ENCODE results near the gene TUG1. TPM values are rescaled to one million over a fixed set of nuclear protein-coding genes. Genes with fewer than 3 reads are reported as not detected.

TUG1 gene
- total and polyA plus RNA-seq, 2 of the 4 experiments (the other 2 are of a cell fraction) = 60.6 to 68.8 TPM

- no peak overlapping the region for H3K9ac ChIP-seq (ENCODE audit: low read depth, low read length)
- CTCF ChIA-PET = interaction anchor here (0.7 kb wide), 1 partner anchor 9 kb away, joined by 5 read pairs; no protein-coding TSS in a partner anchor
- no peak overlapping the region for H3K23ac ChIP-seq (ENCODE audit: low read depth, low read length)
- H2BK20ac ChIP-seq (ENCODE audit: low read depth, low read length) = no peak overlapping the region
- no peak overlapping the region for H4K8ac ChIP-seq (ENCODE audit: low read depth in 2 of 2, low read length in 2 of 2)
- H4K91ac ChIP-seq (ENCODE audit: insufficient read depth, low read depth, low read length) = no peak overlapping the region
- H3K9me1 ChIP-seq (ENCODE audit: insufficient read depth, low read length) = no peaks in the 10 kb centered on the region
- in situ Hi-C loops (cut with MboI; ENCODE audit: low sequenced_read_pairs) (no loop called here), intact Hi-C loops (cut with micrococcal nuclease) (no loop called here), dilution Hi-C loops (cut with HindIII; ENCODE audit: low sequenced_read_pairs, unreplicated experiment) (no loop called here)
- no peaks in the 10 kb centered on the region for H3K4me1 ChIP-seq (ENCODE audit: control insufficient read depth, insufficient read depth, low read length)
- peaks cover 8% of the 10 kb centered on the region for H3K9me3 ChIP-seq (ENCODE audit: control insufficient read depth, insufficient read depth, low read length)
- no TSS peak for BruUV-seq (replicated peaks)
- H3K27ac ChIP-seq (ENCODE audit: insufficient read depth, low read length) = no peak overlapping the region
- H2AFZ ChIP-seq (replicated peaks; ENCODE audit: low read length, poor library complexity) = no peak overlapping the region
- no peak for ATAC-seq (ENCODE audit: low read depth)
- H3K4ac ChIP-seq (ENCODE audit: low read depth, low read length) = no peak overlapping the region
- H4K20me1 ChIP-seq (ENCODE audit: insufficient read depth, low read length) = no peaks in the 10 kb centered on the region
- H2AK5ac ChIP-seq (ENCODE audit: low read depth, low read length) = no peak overlapping the region
- WGBS, 2 experiments (ENCODE audit: extremely low coverage in 2 of 2, insufficient read length in 1 of 2) = no CpG with 5 or more reads among the region's 2 CpGs
- H3K4me2 ChIP-seq (ENCODE audit: low read depth, low read length) = no peak overlapping the region
- H3K14ac ChIP-seq (replicated peaks; ENCODE audit: low read depth, low read length) = no peak overlapping the region
- H2BK5ac ChIP-seq (ENCODE audit: low read depth, low read length, poor library complexity, severe bottlenecking) = no peak overlapping the region
- H3K4me3 ChIP-seq (ENCODE audit: insufficient read depth, low read depth, low read length) = no peak overlapping the region
- H3K56ac ChIP-seq (ENCODE audit: extremely low read depth, insufficient read depth, low read length) = no peak overlapping the region
- H3K27me3 ChIP-seq (ENCODE audit: control insufficient read depth, insufficient read depth, low read length) = no peaks in the 10 kb centered on the region
- POLR2A ChIA-PET (ENCODE audit: unreplicated experiment) = no interaction called here
- TF ChIP-seq CTCF (conservative IDR thresholded peaks at IDR 0.05; ENCODE audit: low read depth, low read length) (no peak), USF2 (IDR thresholded peaks at IDR 0.05; ENCODE audit: low read depth, low read length) (no peak)
- no peak overlapping the region for H2BK15ac ChIP-seq (ENCODE audit: low read depth, low read length)
- no peak overlapping the region for H3K18ac ChIP-seq (ENCODE audit: low read depth, low read length)
- H2AK9ac ChIP-seq (replicated peaks; ENCODE audit: low read depth, low read length, poor library complexity) = no peak overlapping the region
- no peak overlapping the region for H2BK120ac ChIP-seq (ENCODE audit: low read depth, low read length)
- H3K36me3 ChIP-seq (ENCODE audit: control insufficient read depth, insufficient read depth, low read length) = no peaks in the 10 kb centered on the region
- DNase-seq = no peak
- no peaks in the 10 kb centered on the region for H3K79me1 ChIP-seq (ENCODE audit: low read depth in 1 of 2, low read length in 2 of 2)
- no peak overlapping the region for H4K5ac ChIP-seq (ENCODE audit: low read depth, low read length)
Measured at GRCh38 chr22:30996462-30996861, 27.4 kb downstream of the TUG1 start.

Data from IMR-90 (cell line).